BJ (cell line): ENCODE data around the gene IFI27L1. TPM values are rescaled to one million over a fixed set of nuclear protein-coding genes. Genes with fewer than 3 reads are reported as not detected.

Experiments used
- CTCF ChIA-PET: fragments of 350-600 bp; formaldehyde crosslinking; extraction: SDS; loops from one replicate; lab custom pipeline; 2021; ENCODE audit warnings: antibody characterized with exemption, inconsistent platforms; lab: Yijun Ruan, JAX
- POLR2A ChIA-PET: fragments of 300-600 bp; sonication (Branson Sonifier 250); formaldehyde crosslinking; extraction: SDS; loops from one replicate; lab custom pipeline; 2021; ENCODE audit warnings: antibody characterized with exemption; lab: Charles Lee
- DNase-seq: peaks from one replicate; pipeline ENCODE4 v3.0.0-alpha.2; 2011; ENCODE audit warnings: low read depth
- H3K27me3 ChIP-seq: 2 replicates; pipeline ENCODE4 v1.6.0; 2011; ENCODE audit warnings: low read length; ENCODE audit not compliant: control insufficient read depth, insufficient read depth
- H3K36me3 ChIP-seq: 2 replicates; pipeline ENCODE4 v1.5.1; 2011; ENCODE audit warnings: low read length; ENCODE audit not compliant: control insufficient read depth, insufficient read depth
- H3K4me3 ChIP-seq: 2 replicates; pipeline ENCODE4 v1.5.1; 2011; ENCODE audit warnings: low read depth, mild to moderate bottlenecking, control low read depth, low read length
- polyA plus RNA-seq: library from polyadenylated mRNA; depleted of rRNA; stranded (reverse); fragments of >200 nt; gene quantifications from 2 replicates; pipeline ENCODE4 v1.2.3, GENCODE V29; 2011
- TF ChIP-seq, protein P1 (sequence below): IDR thresholded peaks from 2 replicates; pipeline ENCODE4 v1.5.1; 2011; ENCODE audit warnings: low read depth, mild to moderate bottlenecking, control low read depth, inconsistent platforms, low read length, moderate library complexity; ENCODE audit not compliant: insufficient read depth

The IFI27L1 gene
- polyA plus RNA-seq, 1 experiment, result 18.6 TPM

DNA sequence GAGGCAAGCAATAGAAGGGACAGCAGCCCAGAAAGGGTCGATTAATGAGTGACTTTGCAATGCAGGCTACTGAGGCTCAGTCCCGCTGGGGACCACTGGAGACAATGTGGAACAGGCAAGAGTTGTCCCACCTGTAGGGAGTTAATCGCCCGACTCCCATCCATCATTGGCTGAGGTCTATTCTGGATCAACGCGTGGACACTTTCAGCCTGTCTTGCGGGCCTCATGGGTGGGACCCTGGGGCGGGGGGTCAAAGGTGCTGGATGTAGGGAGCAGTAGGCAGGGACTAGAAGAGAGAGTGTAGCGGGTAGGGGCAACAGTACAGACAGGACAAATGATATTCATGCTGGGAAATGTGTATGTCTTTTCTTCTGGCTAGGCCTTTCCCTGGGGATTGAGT is 42.2 kb downstream of the IFI27L1 start:
- ChIA-PET CTCF (interaction anchor here (1.2 to 2.0 kb wide), 5 partner anchors 9 to 183 kb away, joined by 3 to 6 read pairs (median 5); no protein-coding TSS in a partner anchor), POLR2A (no interaction called here)
- no peak for DNase-seq
- H3K36me3 ChIP-seq, result peaks cover 1% of the 10 kb centered on the region
- TF ChIP-seq, protein P1, sequence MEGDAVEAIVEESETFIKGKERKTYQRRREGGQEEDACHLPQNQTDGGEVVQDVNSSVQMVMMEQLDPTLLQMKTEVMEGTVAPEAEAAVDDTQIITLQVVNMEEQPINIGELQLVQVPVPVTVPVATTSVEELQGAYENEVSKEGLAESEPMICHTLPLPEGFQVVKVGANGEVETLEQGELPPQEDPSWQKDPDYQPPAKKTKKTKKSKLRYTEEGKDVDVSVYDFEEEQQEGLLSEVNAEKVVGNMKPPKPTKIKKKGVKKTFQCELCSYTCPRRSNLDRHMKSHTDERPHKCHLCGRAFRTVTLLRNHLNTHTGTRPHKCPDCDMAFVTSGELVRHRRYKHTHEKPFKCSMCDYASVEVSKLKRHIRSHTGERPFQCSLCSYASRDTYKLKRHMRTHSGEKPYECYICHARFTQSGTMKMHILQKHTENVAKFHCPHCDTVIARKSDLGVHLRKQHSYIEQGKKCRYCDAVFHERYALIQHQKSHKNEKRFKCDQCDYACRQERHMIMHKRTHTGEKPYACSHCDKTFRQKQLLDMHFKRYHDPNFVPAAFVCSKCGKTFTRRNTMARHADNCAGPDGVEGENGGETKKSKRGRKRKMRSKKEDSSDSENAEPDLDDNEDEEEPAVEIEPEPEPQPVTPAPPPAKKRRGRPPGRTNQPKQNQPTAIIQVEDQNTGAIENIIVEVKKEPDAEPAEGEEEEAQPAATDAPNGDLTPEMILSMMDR, result no peak
- H3K4me3 ChIP-seq, result no peak overlapping the region
- H3K27me3 ChIP-seq, result no peaks in the 10 kb centered on the region

- CTCF ChIA-PET, result interaction anchor here (0.5 to 2.0 kb wide), 6 partner anchors 8 to 340 kb away, joined by 3 to 6 read pairs (median 4); no protein-coding TSS in a partner anchor
These were observed 42.8 kb downstream of the IFI27L1 start for GRCh38 chr14:94123868-94124267.

DNA sequence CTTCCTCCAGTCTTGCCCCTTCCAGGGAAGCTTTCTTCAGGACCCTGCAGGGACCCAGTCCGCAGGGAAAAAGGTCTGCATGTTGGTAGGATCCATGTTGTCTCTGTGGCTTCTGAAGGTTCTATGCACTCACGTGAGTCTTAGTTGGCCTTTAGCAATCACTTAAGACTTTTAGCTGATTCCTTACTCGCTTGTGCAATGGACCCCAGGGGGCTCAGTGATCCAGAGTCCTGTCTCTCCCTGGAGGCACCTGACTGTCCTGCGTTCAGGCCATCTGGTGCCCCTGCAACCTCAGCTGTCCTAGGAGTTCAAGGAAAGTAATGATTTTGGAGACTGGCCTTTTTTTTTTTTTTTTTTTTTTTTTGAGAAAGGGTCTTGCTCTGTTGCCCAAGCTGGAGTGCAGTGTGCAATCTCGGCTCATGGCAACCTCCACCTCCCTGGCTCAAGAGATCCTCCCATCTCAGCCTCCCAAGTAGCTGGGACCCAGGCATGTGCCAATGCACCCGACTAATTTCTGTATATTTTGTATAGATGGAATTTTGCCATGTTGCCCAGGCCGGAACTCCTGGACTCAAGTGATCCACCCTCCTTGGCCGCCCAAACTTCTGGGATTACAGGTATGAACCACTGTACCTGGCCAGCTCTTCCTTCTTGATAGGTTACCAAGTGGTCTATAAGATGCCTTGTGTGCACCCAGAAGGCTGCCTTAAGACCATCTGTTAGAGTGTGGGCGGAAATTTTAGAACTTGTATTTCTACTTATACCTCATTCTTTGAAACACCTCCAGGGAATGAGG is 43.7 kb downstream of the IFI27L1 start:
- ChIA-PET POLR2A (no interaction called here), CTCF (interaction anchor here (0.5 to 2.0 kb wide), 6 partner anchors 7 to 341 kb away, joined by 3 to 6 read pairs (median 4); no protein-coding TSS in a partner anchor)
- no peak for DNase-seq
- H3K27me3 ChIP-seq, result no peaks in the 10 kb centered on the region
- H3K4me3 ChIP-seq, result no peak overlapping the region
- peaks cover 1% of the 10 kb centered on the region for H3K36me3 ChIP-seq
- TF ChIP-seq, protein P1, result no peak

More at GRCh38 chr14:94123868-94124267, 42.8 kb downstream of the IFI27L1 start:
- TF ChIP-seq, protein P1, result no peak
- no peak for DNase-seq
- Histone ChIP-seq H3K27me3 (no peaks in the 10 kb centered on the region), H3K36me3 (peaks cover 1% of the 10 kb centered on the region), H3K4me3 (no peak overlapping the region)
- POLR2A ChIA-PET, result no interaction called here

DNA sequence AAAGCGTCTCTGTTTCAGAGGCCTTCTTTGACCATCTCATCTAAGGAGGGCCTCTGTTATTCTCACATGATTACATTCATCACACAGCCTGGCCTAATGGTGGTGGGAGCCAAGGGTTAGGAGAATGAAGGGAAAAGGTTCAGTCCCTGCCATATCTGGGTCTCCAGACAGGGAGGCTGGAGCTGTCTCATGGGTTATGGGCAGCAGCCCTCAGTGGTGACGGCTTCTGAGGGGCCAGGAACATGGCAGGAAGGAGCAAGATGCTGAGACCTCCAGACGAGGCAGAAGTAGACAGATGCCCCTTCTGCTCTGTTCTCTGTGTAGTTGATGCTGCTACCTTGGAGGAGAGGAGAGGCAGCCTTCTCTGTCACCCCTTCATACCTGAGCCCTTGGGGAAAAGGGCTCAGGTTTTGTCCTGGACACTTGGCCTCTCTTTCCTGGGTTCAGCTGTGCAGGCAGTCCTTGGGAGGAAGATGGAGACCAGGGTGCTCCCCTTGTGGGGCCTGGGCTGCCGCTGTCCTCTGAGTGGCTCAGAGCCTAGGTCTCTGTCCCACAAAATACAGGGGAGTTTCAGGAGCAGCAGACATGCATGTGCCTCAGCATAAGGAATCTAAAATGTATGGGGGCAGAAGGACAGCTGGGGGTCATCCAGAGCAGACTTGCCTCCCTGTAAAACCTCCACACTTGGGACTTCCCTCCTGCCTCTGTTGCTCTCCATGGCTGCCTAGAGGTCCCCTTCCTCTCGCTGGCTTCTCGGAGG is 44.7 kb downstream of the IFI27L1 start:
- Histone ChIP-seq H3K4me3 (no peak overlapping the region), H3K36me3 (peaks cover 1% of the 10 kb centered on the region), H3K27me3 (no peaks in the 10 kb centered on the region)
- ChIA-PET POLR2A (no interaction called here), CTCF (interaction anchor here (0.9 kb wide), 1 partner anchor 67 kb away, joined by 7 read pairs; no protein-coding TSS in a partner anchor)
- no peak for DNase-seq
- TF ChIP-seq, protein P1, result no peak

GRCh38 chr14:94126419-94126677 is 45.2 kb downstream of the IFI27L1 start:
- Histone ChIP-seq H3K4me3 (no peak overlapping the region), H3K36me3 (peaks cover 1% of the 10 kb centered on the region), H3K27me3 (no peaks in the 10 kb centered on the region)
- ChIA-PET POLR2A (no interaction called here), CTCF (interaction anchor here (0.9 kb wide), 1 partner anchor 67 kb away, joined by 7 read pairs; no protein-coding TSS in a partner anchor)
- DNase-seq, result no peak
- TF ChIP-seq, protein P1, result no peak
